ENCODE results near the gene LIMK2.

LIMK2 gene

GRCh38 chr22:31275018-31275417, 62.9 kb downstream of the LIMK2 start:
- no peak for DNase-seq (ENCODE audit: extremely low read depth, low read depth)
- H3K4me3 ChIP-seq (replicated peaks; ENCODE audit: low read depth, low read length), result no peak overlapping the region
- no peak for TF ChIP-seq CTCF (IDR thresholded peaks at IDR 0.05; ENCODE audit: low read depth, low read length, missing control alignments)

- no peak for TF ChIP-seq CTCF (IDR thresholded peaks at IDR 0.05; ENCODE audit: low read depth, low read length, missing control alignments)
- H3K4me3 ChIP-seq (replicated peaks; ENCODE audit: low read depth, low read length), result no peak overlapping the region
- no peak for DNase-seq (ENCODE audit: extremely low read depth, low read depth)
These were observed 63.5 kb downstream of the LIMK2 start for GRCh38 chr22:31275576-31275975.

- TF ChIP-seq CTCF (IDR thresholded peaks at IDR 0.05; ENCODE audit: low read depth, low read length, missing control alignments), result no peak
- no peak for DNase-seq (ENCODE audit: extremely low read depth, low read depth)
- H3K4me3 ChIP-seq (replicated peaks; ENCODE audit: low read depth, low read length), result no peak overlapping the region
These were observed 64.5 kb downstream of the LIMK2 start for GRCh38 chr22:31276426-31277167.

GRCh38 chr22:31277741-31278140, 65.6 kb downstream of the LIMK2 start:
- no peak overlapping the region for H3K4me3 ChIP-seq (replicated peaks; ENCODE audit: low read depth, low read length)
- no peak for TF ChIP-seq CTCF (IDR thresholded peaks at IDR 0.05; ENCODE audit: low read depth, low read length, missing control alignments)
- DNase-seq (ENCODE audit: extremely low read depth, low read depth), result no peak

GRCh38 chr22:31278151-31278621, 66.1 kb downstream of the LIMK2 start:
- no peak for DNase-seq (ENCODE audit: extremely low read depth, low read depth)
- TF ChIP-seq CTCF (IDR thresholded peaks at IDR 0.05; ENCODE audit: low read depth, low read length, missing control alignments), result no peak
- no peak overlapping the region for H3K4me3 ChIP-seq (replicated peaks; ENCODE audit: low read depth, low read length)

- H3K4me3 ChIP-seq (replicated peaks; ENCODE audit: low read depth, low read length), result no peak overlapping the region
- TF ChIP-seq CTCF (IDR thresholded peaks at IDR 0.05; ENCODE audit: low read depth, low read length, missing control alignments), result no peak
- no peak for DNase-seq (ENCODE audit: extremely low read depth, low read depth)
These were observed 66.7 kb downstream of the LIMK2 start for GRCh38 chr22:31278626-31279326.

Measured in HFF-Myc (cell line).